ENCODE data around the gene ALG6.
A peak's percentile ranks its signal among the peaks of the same experiment; 100 is the strongest.
"Not testable (repeated sequence)": the region's sequence is repeated elsewhere in the genome, so short reads cannot be mapped to it uniquely, and the experiment has no call there.

ALG6 gene

GRCh38 chr1:63328781-63329180 is 38.6 kb upstream of the ALG6 start:
- no peak for DNase-seq

GRCh38 chr1:63329621-63330330 is 37.7 kb upstream of the ALG6 start:
- no peak for DNase-seq

GRCh38 chr1:63330331-63330916 is 37.0 kb upstream of the ALG6 start:
- DNase-seq: no peak

GRCh38 chr1:63342402-63342801 is 25.0 kb upstream of the ALG6 start:
- DNase-seq: no peak

GRCh38 chr1:63343922-63344321 is 23.5 kb upstream of the ALG6 start:
- no peak for DNase-seq

- DNase-seq: no peak
These were observed 17.1 kb upstream of the ALG6 start for GRCh38 chr1:63350320-63350719.

- no peak for DNase-seq
These were observed 14.7 kb upstream of the ALG6 start for GRCh38 chr1:63352736-63353135.

GRCh38 chr1:63356234-63356633 is 11.2 kb upstream of the ALG6 start:
- DNase-seq: not testable (repeated sequence)

GRCh38 chr1:63359561-63359960 is 7.9 kb upstream of the ALG6 start:
- DNase-seq: no peak

GRCh38 chr1:63362073-63362472 is 5.4 kb upstream of the ALG6 start:
- no peak for DNase-seq

- DNase-seq: no peak
These were observed 4.8 kb upstream of the ALG6 start for GRCh38 chr1:63362578-63362977.

GRCh38 chr1:63363014-63363413 is 4.4 kb upstream of the ALG6 start:
- no peak for DNase-seq

- DNase-seq: no peak
These were observed 566 bp upstream of the ALG6 start for GRCh38 chr1:63366908-63367214.

- peak; percentile 3 for DNase-seq
These were observed 704 bp downstream of the ALG6 start for GRCh38 chr1:63368131-63368530.

- DNase-seq: no peak
These were observed 12.2 kb downstream of the ALG6 start for GRCh38 chr1:63379583-63379982.

- DNase-seq: no peak
These were observed 14.3 kb downstream of the ALG6 start for GRCh38 chr1:63381741-63382140.

- DNase-seq: no peak
These were observed 34.5 kb downstream of the ALG6 start for GRCh38 chr1:63401945-63402344.

- DNase-seq: no peak
These were observed 36.0 kb downstream of the ALG6 start for GRCh38 chr1:63403386-63403785.

- DNase-seq: no peak
These were observed 37.6 kb downstream of the ALG6 start for GRCh38 chr1:63405021-63405420.

- DNase-seq: no peak
These were observed 38.6 kb downstream of the ALG6 start for GRCh38 chr1:63405987-63406386.

GRCh38 chr1:63407002-63407401 is 39.6 kb downstream of the ALG6 start:
- DNase-seq: no peak

GRCh38 chr1:63408331-63408730 is 40.9 kb downstream of the ALG6 start:
- no peak for DNase-seq

GRCh38 chr1:63411066-63411465 is 43.6 kb downstream of the ALG6 start:
- DNase-seq: no peak

GRCh38 chr1:63413394-63413793 is 46.0 kb downstream of the ALG6 start:
- no peak for DNase-seq

GRCh38 chr1:63414691-63415365 is 47.4 kb downstream of the ALG6 start:
- no peak for DNase-seq

Data from stimulated activated CD4-positive, alpha-beta T cell treated with anti-CD3 and anti-CD28 coated beads, Interleukin-15, amount 100 ng/mL, for 24 hours (primary cell).